ENCODE results near the gene CDIPT. TPM values are rescaled to one million over a fixed set of nuclear protein-coding genes. Genes with fewer than 3 reads are reported as not detected.

The CDIPT gene
- total RNA-seq, 1 donor from 2014 or later = 37.5 TPM

- peak overlapping the region; percentile 83 for H3K4me3 Mint-ChIP-seq
- peaks cover 11% of the 10 kb centered on the region for H3K36me3 Mint-ChIP-seq (ENCODE audit: low read depth)
- no peak for DNase-seq (ENCODE audit: low read depth, low spot score)
- H3K4me1 Mint-ChIP-seq = peaks cover 64% of the 10 kb centered on the region
- no peaks in the 10 kb centered on the region for H3K9me3 Mint-ChIP-seq
- no peak for TF ChIP-seq CTCF (conservative IDR thresholded peaks at IDR 0.05)
- peaks cover 4% of the 10 kb centered on the region for H3K27me3 Mint-ChIP-seq (ENCODE audit: low read depth)
- peak overlapping the region; percentile 51 for H3K27ac Mint-ChIP-seq (ENCODE audit: unreplicated experiment)
Measured at GRCh38 chr16:29818082-29818481, 44.9 kb downstream of the CDIPT start.

- Mint-ChIP-seq H3K27ac (ENCODE audit: unreplicated experiment) (peak overlapping the region; percentile 29), H3K4me1 (peaks cover 70% of the 10 kb centered on the region), H3K9me3 (no peaks in the 10 kb centered on the region), H3K4me3 (peak overlapping the region; percentile 96), H3K27me3 (ENCODE audit: low read depth) (peaks cover 4% of the 10 kb centered on the region), H3K36me3 (ENCODE audit: low read depth) (peaks cover 11% of the 10 kb centered on the region)
- TF ChIP-seq CTCF (conservative IDR thresholded peaks at IDR 0.05) = peak; percentile 16
- peak; percentile 42 for DNase-seq (ENCODE audit: low read depth, low spot score)
Measured at GRCh38 chr16:29816694-29817441, 46.2 kb downstream of the CDIPT start.

- peak; percentile 94 for TF ChIP-seq CTCF (conservative IDR thresholded peaks at IDR 0.05)
- H3K4me3 Mint-ChIP-seq = peak within 1 kb of the TSS; percentile 96
- H3K27me3 Mint-ChIP-seq (ENCODE audit: low read depth) = peaks cover 9% of the 10 kb centered on the region
- peaks cover 78% of the 10 kb centered on the region for H3K4me1 Mint-ChIP-seq
- peaks cover 11% of the 10 kb centered on the region for H3K36me3 Mint-ChIP-seq (ENCODE audit: low read depth)
- no peaks in the 10 kb centered on the region for H3K9me3 Mint-ChIP-seq
- peak within 1 kb of the TSS; percentile 96 for H3K27ac Mint-ChIP-seq (ENCODE audit: unreplicated experiment)
- DNase-seq (ENCODE audit: low read depth, low spot score) = peak; percentile 97
Measured at GRCh38 chr16:29815793-29816693, 47.0 kb downstream of the CDIPT start, which contains the start of gene PAGR1. Gene PAGR1, plus strand, starts transcription at chr16:29816152. Its CDS starts 374 bp downstream, at chr16:29816526.

DNA sequence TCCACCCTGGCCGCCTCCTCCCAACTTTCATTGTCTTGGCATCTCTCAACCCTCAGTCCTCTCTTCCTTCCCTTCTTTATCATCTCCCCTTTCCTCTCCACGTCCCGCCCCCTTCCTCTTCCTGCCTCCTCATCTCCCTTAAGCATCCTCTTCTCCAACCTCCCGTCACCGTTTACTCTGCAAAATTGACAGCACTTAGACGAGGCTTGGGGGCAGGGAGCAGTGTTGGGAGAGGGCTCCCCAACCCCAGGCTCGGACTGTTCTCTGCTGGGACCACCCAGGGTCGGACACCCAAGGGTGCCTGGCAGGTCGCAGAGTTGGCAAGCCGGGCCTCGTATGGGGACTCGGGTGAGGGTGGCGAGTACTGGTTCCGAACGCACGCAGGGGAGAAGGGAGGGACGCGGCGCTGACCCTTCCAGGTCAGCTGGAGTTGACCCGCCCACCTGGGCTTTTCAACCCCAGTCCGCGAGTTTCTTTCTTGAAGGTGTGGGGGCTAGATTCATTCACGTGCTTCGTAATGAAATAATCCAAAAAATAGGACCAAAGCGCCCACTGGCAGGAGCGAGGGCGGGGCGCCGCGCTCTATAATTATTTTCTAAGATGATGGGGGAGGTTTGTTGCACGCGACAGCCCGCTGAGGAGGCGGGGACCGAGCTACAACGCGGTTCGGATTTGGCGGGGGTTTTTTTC is 47.8 kb downstream of the CDIPT start:
- H3K4me3 Mint-ChIP-seq = peak overlapping the region; percentile 96
- H3K4me1 Mint-ChIP-seq = peaks cover 82% of the 10 kb centered on the region
- DNase-seq (ENCODE audit: low read depth, low spot score) = peak; percentile 19
- no peak for TF ChIP-seq CTCF (conservative IDR thresholded peaks at IDR 0.05)
- H3K9me3 Mint-ChIP-seq = no peaks in the 10 kb centered on the region
- H3K27ac Mint-ChIP-seq (ENCODE audit: unreplicated experiment) = peak overlapping the region; percentile 38
- peaks cover 12% of the 10 kb centered on the region for H3K27me3 Mint-ChIP-seq (ENCODE audit: low read depth)
- peaks cover 13% of the 10 kb centered on the region for H3K36me3 Mint-ChIP-seq (ENCODE audit: low read depth)

GRCh38 chr16:29814592-29814991 is 48.4 kb downstream of the CDIPT start:
- Mint-ChIP-seq H3K4me1 (peaks cover 81% of the 10 kb centered on the region), H3K9me3 (no peaks in the 10 kb centered on the region), H3K4me3 (peak overlapping the region; percentile 96), H3K27me3 (ENCODE audit: low read depth) (peaks cover 14% of the 10 kb centered on the region), H3K27ac (ENCODE audit: unreplicated experiment) (peak overlapping the region; percentile 38), H3K36me3 (ENCODE audit: low read depth) (peaks cover 14% of the 10 kb centered on the region)
- no peak for TF ChIP-seq CTCF (conservative IDR thresholded peaks at IDR 0.05)
- DNase-seq (ENCODE audit: low read depth, low spot score) = no peak
